WTC11 (cell line): ENCODE data around the gene JAGN1.

ENCODE experiments used
- ARID4B ChIP-seq: sonication (generic); formaldehyde crosslinking; IDR thresholded peaks from 2 replicates; pipeline ENCODE4 v1.8.0; 2023; ENCODE audit warnings: missing genetic modification reagents, mild to moderate bottlenecking, borderline replicate concordance
- CREB1 ChIP-seq: sonication (generic); formaldehyde crosslinking; IDR thresholded peaks from 2 replicates; pipeline ENCODE4 v1.8.0; 2023; ENCODE audit warnings: mild to moderate bottlenecking, missing genetic modification reagents
- CREM ChIP-seq: sonication (generic); formaldehyde crosslinking; IDR thresholded peaks from 2 replicates; pipeline ENCODE4 v1.8.1; 2022; ENCODE audit warnings: mild to moderate bottlenecking, missing genetic modification reagents, moderate library complexity
- ESRRA ChIP-seq: sonication (generic); formaldehyde crosslinking; IDR thresholded peaks from 2 replicates; pipeline ENCODE4 v1.8.1; 2022; ENCODE audit warnings: mild to moderate bottlenecking, missing genetic modification reagents, borderline replicate concordance
- GABPB1 ChIP-seq: sonication (generic); formaldehyde crosslinking; IDR thresholded peaks from 2 replicates; pipeline ENCODE4 v1.8.1; 2023; ENCODE audit warnings: mild to moderate bottlenecking, missing genetic modification reagents
- HMGXB4 ChIP-seq: sonication (generic); formaldehyde crosslinking; IDR thresholded peaks from 2 replicates; pipeline ENCODE4 v1.8.1; 2023; ENCODE audit warnings: mild to moderate bottlenecking, moderate library complexity, missing genetic modification reagents
- RELA ChIP-seq: sonication (generic); formaldehyde crosslinking; IDR thresholded peaks from 2 replicates; pipeline ENCODE4 v1.8.1; 2022; ENCODE audit warnings: missing genetic modification reagents, mild to moderate bottlenecking, borderline replicate concordance
- TEAD4 ChIP-seq: sonication (generic); formaldehyde crosslinking; IDR thresholded peaks from 2 replicates; pipeline ENCODE4 v1.8.0; 2022; ENCODE audit warnings: mild to moderate bottlenecking, missing genetic modification reagents
- ZBTB21 ChIP-seq: sonication (generic); formaldehyde crosslinking; IDR thresholded peaks from 2 replicates; pipeline ENCODE4 v1.8.1; 2023; ENCODE audit warnings: mild to moderate bottlenecking, missing genetic modification reagents, borderline replicate concordance
- TF ChIP-seq, protein P1 (sequence below): fragments of 200-600 bp; IDR thresholded peaks from 2 replicates; pipeline ENCODE4 v1.8.0; 2022; ENCODE audit warnings: antibody characterized with exemption
- TF ChIP-seq, protein P2 (sequence below): fragments of 250-450 bp; sonication (Bioruptor Pico); IDR thresholded peaks from 2 replicates; pipeline ENCODE4 v1.9.0; 2021; ENCODE audit warnings: moderate library complexity, mild to moderate bottlenecking, inconsistent platforms, borderline replicate concordance

DNA sequence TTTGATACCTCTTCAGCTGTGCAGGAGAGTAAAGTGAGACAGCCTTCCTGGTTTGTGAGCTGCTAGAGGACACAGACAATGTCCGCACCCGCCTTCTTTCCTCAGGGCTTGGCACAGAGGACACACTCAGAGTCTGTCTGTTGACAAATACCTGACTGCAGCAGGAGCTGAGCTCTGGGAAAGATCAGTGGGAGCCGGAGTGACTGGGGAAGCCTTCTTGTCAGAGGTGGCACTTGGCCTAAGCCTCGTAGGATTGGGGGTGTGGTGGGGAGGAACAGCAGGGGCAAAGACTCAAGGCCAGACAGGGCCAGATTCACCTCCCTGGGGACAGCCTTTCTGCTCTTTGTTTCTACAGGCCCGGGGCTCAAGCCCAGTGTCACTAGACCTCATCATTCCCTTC, 23.2 kb downstream of the JAGN1 start:
- TF ChIP-seq, protein P1, sequence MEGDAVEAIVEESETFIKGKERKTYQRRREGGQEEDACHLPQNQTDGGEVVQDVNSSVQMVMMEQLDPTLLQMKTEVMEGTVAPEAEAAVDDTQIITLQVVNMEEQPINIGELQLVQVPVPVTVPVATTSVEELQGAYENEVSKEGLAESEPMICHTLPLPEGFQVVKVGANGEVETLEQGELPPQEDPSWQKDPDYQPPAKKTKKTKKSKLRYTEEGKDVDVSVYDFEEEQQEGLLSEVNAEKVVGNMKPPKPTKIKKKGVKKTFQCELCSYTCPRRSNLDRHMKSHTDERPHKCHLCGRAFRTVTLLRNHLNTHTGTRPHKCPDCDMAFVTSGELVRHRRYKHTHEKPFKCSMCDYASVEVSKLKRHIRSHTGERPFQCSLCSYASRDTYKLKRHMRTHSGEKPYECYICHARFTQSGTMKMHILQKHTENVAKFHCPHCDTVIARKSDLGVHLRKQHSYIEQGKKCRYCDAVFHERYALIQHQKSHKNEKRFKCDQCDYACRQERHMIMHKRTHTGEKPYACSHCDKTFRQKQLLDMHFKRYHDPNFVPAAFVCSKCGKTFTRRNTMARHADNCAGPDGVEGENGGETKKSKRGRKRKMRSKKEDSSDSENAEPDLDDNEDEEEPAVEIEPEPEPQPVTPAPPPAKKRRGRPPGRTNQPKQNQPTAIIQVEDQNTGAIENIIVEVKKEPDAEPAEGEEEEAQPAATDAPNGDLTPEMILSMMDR: no peak
- TF ChIP-seq RELA (CRISPR knock-in tag) (no peak), ARID4B (CRISPR knock-in tag) (no peak), ZBTB21 (CRISPR knock-in tag) (no peak), CREB1 (no peak), ESRRA (CRISPR knock-in tag) (no peak), CREM (CRISPR knock-in tag) (no peak), HMGXB4 (no peak), TEAD4 (CRISPR knock-in tag) (no peak), GABPB1 (CRISPR knock-in tag) (no peak)
- TF ChIP-seq, protein P2, sequence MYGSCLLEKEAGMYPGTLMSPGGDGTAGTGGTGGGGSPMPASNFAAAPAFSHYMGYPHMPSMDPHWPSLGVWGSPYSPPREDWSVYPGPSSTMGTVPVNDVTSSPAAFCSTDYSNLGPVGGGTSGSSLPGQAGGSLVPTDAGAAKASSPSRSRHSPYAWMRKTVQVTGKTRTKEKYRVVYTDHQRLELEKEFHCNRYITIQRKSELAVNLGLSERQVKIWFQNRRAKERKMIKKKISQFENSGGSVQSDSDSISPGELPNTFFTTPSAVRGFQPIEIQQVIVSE: no peak
